H4 (cell line): ENCODE data around the gene ANK3. TPM values are rescaled to one million over a fixed set of nuclear protein-coding genes. Genes with fewer than 3 reads are reported as not detected.
"Not testable (repeated sequence)": the region's sequence is repeated elsewhere in the genome, so short reads cannot be mapped to it uniquely, and the experiment has no call there.

Experiments
- DNase-seq: peaks from one replicate; pipeline ENCODE4 v3.0.0-alpha.2; 2015; ENCODE audit warnings: low spot score
- total RNA-seq: library from RNA; depleted of rRNA; stranded (reverse); fragments of >200 nt; shearing (Covaris generic); gene quantifications from 2 replicates; pipeline ENCODE4 v1.2.3, GENCODE V29; 2014

The ANK3 gene
- total RNA-seq, 1 experiment from 2014 or later: 10.2 TPM

GRCh38 chr10:60096761-60097513 lies 292.7 kb downstream of the ANK3 start:
- DNase-seq: no peak

- no peak for DNase-seq
Observed at GRCh38 chr10:60093317-60093716, 296.4 kb downstream of the ANK3 start.

DNA sequence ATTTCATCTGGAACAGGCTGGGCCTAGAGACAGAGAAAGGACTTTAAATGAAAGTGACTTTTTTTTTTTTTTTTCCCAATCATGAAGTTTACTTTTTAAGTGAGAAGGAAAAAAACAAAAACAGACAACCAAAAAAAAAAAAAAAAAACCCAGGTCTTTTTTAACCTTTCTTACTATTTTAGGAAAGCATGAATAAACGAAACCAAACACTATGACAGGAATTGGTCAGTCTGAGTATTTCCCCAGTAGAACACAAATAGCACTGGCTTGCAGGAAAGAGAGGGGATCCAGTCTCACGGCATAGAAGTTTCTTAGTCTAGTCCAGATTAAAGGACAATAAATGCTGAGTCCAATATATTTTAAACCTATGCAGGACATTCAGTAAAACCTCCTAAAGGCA lies 302.8 kb downstream of the ANK3 start:
- no peak for DNase-seq

DNA sequence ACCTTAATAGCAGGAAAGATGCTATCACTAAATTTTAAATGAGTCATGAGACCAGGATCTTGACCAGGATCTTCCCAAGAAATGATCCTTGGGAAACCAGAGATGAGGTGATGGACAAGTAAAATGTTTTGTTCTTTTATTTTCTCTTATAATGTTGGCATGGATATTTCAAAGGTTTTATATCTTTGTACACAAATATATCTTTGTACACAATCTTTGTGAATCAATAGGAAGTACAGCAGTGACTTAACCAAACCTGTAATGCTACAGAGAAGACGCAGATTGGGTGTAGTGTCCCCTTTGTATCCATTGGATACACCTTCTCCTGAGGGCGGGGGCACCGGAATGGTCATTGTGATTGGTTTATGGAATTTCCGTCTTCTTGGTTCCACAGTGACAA lies 303.3 kb downstream of the ANK3 start:
- DNase-seq: no peak

GRCh38 chr10:60082744-60083344 lies 306.8 kb downstream of the ANK3 start:
- no peak for DNase-seq

DNA sequence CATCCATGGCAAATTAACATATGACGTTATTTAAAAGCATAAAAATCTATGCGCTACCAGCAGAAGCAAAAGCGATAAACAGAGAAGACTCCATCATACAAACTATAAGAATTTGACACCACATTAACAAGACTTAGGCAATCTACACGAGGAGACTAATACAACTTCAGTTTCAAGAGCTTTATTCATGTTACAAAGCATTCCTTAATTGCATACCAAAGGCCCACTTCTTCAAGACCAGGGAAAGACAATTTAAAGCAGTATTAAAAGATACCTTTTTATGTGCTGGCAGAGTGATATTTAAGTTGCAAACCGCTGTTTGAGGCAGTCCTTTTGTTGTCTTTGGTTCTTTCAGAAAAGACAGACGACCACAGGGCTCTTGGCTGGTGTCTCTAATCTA lies 307.3 kb downstream of the ANK3 start:
- no peak for DNase-seq

GRCh38 chr10:60073781-60074656 lies 315.7 kb downstream of the ANK3 start:
- no peak for DNase-seq

GRCh38 chr10:60073397-60073780 lies 316.3 kb downstream of the ANK3 start:
- DNase-seq: no peak

- no peak for DNase-seq
Observed at GRCh38 chr10:60069311-60069710, 320.4 kb downstream of the ANK3 start.

- no peak for DNase-seq
Observed at GRCh38 chr10:60050366-60050765, 339.3 kb downstream of the ANK3 start.

DNA sequence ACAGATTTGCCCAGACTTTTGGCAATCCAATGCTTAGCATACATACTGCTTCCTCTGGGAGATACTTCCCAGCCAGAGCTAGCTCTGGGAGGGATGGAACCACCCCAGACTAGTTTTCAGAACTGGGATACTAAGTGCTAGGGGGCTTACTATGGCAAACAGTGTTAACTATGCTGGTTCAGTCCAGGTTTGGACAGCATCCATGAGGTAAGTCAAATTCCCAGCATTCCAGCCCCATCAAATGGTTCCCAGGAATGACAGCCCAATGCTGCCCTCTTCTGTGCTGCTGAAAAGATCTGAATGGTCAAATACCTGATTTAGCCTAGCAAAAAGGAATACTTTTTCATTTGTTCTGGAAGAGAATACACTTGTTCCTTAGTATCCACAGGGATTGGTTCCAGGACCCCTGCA lies 341.6 kb downstream of the ANK3 start:
- DNase-seq: peak; percentile 39

- no peak for DNase-seq
Observed at GRCh38 chr10:60045571-60045970, 344.1 kb downstream of the ANK3 start.

GRCh38 chr10:60044971-60045370 lies 344.7 kb downstream of the ANK3 start:
- no peak for DNase-seq

DNA sequence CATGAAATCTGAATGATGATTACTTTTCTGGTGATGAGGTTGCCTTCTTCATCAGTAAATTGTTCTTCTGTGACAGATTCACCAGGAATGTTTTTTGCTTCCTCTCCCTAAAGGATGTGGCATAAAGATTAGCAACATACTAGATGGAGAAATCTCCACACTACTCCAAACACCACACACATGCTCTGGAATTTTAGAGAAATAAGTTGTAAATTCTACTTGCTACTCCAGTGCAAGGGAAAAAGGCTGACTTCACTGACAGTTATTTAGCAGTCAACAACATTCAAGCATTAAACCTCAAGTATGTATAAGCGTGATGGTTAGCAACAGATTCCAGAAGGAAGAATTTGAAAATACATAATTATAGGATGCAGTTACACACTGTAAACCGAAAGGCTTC lies 345.4 kb downstream of the ANK3 start:
- no peak for DNase-seq

- DNase-seq: no peak
Observed at GRCh38 chr10:60043561-60044241, 346.0 kb downstream of the ANK3 start.

GRCh38 chr10:60042914-60043313 lies 346.8 kb downstream of the ANK3 start:
- DNase-seq: no peak

GRCh38 chr10:60042262-60042661 lies 347.4 kb downstream of the ANK3 start:
- DNase-seq: no peak

DNA sequence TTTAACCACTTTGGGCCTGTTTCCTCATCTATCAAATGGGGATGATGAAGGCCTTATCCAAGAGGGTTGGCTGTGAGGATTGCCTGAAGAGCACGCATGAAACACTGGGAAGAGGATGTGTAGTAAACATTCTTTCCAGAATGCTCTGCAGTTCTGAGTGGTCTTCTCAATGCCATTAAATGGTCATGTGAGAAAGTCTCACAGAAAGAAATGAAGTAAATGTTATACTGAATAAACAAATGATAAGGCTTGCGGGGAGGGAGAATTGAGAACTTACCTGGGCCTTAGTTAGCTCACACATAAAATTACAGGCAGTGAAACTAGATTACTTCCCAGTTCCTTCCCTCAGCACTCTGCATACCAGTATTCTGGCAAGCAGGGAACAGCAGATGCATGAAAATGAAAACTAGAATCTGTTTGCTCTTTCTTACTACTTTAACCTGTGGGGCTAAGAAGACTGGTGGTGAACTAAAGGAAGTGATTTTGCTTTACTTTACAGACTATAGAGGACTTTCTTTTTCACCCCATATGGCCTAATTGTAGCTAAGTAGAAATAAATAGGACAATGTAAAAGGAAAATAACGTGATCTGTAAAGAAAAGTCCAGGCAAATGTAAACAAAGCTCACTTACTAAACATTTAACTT lies 348.1 kb downstream of the ANK3 start:
- peak; percentile 14 for DNase-seq

DNA sequence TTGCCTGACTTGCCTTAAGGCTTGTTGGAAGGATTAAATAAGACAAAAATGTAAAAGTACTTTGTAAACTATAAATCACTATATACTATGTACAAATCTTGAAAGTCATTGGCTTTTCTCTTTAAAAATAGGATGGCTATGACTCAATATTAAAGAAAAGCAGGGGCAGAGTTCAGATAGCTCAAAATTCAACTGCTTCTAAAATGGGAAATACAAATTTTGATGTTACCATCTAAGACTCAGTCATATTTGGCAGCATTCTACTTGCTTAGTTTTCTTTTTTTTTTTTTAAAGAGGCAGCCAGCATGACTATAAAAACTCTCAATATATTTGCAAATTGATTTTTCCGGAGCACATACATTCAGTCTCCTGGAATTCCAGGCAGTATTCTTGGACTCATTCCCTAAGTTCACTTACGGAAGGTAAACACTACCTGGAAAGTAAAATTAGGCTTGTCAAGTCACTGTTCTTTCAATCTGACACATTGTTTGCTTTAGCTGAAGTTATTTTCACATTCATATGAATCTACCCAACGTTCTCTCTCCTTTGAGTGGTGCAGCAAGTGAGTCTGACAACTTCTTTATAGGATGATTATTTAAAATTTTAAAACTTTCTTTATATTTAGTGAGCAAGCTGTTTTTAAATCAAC lies 349.5 kb downstream of the ANK3 start:
- DNase-seq: no peak

DNA sequence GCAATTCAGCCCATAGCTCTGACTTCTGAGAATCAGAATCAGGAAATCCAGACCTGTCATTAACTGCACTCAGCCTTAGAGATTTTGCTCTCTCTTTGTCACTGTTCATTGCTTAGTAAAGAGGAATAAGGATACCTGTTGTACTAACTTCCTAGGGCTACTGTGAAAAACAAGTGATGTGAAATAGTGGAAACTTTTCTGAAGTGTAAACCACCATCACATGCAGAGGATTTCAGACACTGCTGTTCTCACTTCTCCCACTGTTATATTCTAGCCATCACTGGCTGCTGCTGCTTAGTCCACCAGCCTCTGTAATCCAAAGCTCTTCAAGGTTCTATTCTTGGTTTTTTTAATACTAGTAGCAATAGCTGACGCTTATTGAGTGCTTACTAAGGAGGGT lies 353.7 kb downstream of the ANK3 start:
- no peak for DNase-seq

DNA sequence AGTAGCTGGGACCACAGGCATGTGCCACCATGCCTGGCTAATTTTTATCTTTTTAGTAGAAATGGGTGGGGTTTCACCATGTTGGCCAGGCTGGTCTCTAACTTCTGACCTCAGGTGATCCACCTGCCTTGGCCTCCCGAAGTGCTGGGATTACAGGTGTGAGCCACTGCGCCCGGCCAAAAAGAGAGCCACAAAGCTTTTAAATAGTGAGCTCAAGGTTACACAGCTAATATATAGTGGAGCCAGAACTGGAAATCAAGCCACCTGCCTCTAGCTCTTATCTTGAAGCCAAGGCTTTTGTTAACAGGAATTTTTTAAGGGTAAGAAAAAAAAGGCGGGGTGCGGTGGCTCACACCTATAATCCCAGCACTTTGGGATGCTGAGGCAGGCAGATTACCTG lies 354.3 kb downstream of the ANK3 start:
- DNase-seq: not testable (repeated sequence)
